Stimulated activated naive CD4-positive, alpha-beta T cell (primary cell): ENCODE measurements around the gene MRGPRF.

Source experiments
- DNase-seq, 6 experiments: peaks; one replicate each; lab custom pipeline; 2025; lab: John Stamatoyannopoulos, UW

MRGPRF gene

DNA sequence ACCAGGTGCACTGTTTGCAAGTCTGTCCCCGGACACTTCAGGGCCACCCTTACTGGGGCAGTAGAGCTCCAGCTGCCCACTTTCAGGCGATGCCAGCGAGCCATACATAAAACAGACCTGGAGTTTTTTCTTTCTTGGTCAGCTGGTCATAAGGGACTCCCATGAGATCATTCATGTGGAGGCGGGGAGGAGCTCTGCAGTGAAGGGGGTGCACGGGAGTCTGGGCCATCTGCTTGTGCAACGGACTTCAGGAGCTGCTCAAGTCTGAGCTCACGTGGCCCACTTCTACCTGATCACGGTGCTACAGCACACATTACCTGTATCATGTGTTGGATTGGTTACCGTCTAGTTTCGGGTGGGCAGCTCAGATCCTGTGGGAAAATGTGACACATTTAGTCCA, 9.2 kb upstream of the MRGPRF start:
- no peak for DNase-seq

DNA sequence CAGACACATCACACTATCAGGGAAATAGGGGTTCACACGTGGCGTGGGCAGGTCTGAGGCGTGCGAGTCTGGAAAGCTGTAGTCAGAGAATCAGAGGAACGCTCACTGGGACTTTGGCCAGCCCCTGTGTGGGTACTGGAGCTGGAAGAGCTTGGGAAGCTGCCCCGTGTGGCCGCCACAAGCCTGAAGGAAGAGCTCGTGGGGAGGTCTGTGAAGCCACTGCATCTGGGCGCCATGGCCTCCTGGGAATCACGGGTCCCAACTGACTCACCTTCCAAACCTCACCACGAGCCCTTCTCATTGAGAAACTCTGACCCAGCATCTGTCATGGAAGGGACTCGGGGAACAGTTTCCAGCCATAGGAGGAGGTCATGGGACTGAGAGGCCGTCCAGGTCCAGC, 5.9 kb upstream of the MRGPRF start:
- DNase-seq = no peak

DNA sequence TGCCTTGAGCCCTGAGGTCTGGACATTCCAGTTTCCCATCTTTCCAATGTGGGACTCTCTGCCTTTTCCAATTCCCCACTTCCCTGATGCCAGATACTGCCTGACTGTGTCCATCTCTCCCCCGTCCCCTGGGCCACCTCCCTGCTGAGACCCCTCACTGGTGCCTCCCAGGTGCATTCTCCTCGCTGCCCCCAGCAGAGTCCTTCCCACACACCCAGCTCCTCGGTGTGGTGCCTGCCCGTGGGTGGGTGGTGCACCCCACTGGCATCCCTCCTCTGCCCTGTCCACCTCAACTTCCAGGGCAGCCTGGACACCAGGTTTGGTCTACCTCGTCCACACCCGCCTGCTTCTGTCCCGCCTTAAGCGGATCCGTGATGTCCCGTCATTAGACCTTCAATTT, 4.9 kb upstream of the MRGPRF start:
- no peak for DNase-seq

DNA sequence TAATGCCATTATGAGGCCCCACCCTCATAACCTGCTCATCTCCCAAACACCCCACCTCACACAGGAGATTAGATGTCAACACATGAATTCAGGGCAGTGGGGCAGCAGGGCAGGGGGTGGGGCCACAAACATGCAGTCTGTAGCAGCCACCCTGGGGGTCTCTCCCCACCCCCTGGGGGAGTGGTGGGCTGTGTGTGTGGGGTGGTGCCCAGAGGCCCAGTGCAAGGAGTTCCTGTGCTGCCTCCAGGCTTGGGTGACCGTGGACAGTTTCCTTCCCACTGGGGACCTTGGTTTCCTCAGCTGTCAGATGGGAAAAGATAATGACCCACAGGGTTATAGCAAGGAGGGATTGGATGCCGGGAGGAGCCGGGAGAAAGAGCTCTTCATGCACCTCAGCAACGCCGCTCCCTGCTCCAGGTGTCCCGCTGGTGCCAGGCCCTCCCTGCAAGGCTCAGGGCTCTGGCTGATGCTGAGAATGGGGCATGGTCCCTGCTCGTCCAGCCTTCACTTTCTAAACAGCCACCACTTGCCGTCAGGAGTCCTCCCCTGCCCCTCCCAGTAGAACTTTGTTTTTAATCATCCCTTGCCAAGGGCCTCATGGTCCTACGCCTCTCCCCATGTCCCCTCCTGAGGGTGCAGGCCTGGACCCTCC, 2.0 kb upstream of the MRGPRF start:
- no peak for DNase-seq

DNA sequence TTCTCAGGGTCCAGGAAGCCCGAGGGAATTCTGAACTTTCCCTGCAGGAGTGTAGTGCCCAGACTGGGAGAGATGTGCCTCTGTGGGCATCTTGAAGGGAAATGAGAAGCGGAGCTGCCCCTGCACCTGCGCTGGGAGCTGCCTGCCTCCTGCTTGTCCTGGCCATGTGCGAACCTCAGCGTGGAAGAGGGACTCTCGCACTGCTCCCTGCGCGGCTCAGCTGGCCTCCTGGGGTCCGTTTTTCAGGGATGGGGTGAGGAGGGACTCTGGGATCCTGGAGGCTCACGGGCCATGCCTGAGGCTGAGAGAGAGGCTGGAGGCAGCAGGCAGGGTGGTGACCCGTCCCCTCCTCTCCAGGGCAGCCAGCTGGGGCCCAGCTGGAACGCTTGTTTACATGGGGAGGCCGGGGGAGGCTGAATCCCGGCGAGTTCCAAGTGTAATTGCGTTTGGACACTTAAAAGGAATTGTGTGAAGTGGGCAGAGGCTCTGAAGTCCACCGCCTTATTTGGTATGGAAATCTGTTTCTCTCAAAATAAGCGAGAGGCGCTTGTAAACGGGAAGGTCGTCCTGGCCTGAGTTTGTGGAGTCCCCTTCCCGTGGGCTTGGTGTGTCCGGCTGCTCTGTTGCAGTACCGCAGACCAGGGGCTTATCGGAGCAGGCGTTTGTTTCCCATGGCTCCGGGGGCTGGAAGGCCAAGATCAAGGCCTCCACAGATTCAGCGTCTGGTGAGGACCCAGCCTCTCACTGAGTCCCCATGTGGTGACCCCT, 1.2 kb upstream of the MRGPRF start:
- no peak for DNase-seq

DNA sequence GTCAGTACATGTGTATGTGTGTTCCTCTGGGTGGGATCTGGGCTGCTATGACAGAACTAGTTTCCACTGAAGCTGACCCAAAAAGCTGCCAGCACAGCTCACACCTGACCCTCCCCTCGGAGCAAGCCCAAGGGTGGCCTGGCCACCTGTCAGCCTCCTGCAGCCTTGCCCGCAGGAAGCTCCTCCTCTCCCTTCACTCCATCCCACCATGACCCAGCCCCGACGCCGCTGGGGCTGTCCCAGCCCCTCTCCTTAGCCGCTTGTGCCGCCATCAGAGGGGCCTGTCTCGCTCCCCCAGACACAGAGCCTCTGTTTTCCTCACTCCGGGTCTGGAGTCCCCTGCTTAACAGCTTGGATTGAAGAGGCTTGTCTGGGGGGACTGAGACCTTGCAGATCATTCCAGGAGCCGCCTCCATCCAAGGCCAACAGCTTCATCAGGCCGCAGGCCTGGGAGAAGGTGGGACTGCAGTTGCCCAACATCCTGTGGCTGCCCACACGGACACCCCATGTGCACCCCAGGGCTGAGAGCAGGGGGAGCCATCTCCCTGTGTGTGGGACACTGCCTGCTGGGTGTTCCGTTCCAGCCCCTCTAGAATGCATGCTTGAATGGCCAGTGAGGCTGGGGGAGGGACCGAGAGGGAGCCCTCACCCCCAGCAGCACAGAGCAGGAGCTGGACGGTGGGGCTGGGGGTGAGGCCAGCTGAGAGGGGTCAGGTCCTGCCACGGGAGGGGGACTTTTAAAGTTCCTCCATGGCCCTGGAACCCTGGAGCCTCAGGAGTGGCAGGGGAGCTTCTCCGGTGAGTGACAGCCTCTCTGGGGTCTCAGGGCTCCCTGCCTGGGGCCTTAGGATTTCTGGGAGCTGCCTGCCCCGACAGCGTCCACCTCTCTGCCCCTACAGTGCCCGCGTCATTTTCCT, 696 bp downstream of the MRGPRF start:
- DNase-seq = no peak

DNA sequence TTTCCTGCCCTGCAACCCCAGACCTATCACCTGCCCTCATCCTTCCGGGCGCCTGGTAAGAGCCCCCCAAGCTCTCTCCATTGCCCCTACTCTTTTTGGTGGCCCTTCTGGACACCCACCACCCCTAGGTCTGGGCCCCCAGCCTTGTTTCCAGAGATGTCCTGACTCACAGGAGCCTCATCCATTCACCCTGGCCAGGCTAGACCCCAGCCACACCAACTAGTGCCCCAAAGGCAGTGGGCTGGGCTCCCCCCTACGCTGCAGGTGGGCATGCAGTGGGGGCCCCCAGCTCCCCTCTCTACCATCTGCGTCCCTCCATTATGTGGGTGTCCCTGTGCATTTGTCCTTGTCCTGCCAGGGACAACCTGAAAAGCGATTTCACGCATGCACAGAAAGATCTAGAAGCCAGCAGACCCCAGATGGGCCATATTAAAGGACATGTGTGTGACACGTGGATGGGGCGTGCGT, 1.4 kb downstream of the MRGPRF start:
- no peak for DNase-seq

DNA sequence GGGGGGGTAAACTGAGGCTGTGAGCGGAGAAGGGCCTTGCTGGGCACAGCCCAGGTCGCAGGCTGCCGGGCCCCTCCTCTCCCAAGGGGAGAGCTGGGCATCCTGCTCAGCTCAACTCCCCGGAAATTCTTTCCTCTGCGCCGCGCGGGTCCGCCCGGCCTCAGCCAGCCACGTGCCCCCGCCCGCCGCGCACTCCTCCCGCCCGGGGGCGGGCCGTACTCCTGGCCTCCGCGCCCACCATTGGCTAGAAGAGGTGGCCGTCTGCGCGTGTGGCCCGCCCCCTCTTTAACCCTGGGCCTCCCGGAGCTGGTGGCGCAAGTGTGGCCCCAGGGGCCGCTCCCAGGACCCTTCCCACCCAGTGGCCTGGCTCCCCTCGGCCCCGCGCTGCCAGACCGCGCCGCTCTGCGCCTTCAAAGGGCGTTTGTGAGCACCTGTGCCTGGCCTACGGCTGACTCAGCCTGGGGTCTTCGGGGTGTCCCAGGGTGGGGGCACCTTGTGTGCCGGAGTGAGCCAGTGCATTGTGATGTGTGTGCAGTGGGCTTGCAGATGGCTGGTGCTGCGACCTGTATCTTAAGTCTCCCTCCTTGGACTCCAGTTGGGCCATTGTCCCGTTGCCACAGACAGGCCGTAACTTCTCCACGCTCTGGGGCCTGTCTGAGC, 2.0 kb downstream of the MRGPRF start:
- no peak for DNase-seq

DNA sequence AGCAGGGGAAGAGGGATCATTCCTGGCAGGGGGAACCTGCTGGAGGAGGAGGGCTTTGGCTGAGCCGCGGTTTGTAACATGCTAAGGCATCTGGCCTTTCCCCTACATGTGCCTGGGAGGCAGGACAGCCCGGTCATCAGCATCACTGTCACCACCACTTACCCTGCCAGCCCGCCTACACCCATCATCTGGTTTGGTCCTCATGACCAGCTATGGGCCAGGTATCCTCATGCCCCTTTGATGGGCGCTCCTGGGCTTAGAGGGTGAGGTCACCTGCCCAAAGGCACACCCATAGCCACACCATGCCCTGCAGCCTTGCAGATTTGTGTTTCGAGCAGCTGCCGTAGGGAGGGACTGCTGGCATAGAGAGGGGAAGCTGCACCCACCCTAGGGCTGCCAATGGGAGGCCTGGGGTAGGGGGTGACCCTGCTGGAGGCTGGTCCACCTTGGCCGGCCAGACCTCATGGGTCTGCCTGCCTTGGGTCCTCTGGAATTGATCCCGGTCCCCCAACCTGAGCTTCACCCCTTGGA, 2.6 kb downstream of the MRGPRF start:
- no peak for DNase-seq

DNA sequence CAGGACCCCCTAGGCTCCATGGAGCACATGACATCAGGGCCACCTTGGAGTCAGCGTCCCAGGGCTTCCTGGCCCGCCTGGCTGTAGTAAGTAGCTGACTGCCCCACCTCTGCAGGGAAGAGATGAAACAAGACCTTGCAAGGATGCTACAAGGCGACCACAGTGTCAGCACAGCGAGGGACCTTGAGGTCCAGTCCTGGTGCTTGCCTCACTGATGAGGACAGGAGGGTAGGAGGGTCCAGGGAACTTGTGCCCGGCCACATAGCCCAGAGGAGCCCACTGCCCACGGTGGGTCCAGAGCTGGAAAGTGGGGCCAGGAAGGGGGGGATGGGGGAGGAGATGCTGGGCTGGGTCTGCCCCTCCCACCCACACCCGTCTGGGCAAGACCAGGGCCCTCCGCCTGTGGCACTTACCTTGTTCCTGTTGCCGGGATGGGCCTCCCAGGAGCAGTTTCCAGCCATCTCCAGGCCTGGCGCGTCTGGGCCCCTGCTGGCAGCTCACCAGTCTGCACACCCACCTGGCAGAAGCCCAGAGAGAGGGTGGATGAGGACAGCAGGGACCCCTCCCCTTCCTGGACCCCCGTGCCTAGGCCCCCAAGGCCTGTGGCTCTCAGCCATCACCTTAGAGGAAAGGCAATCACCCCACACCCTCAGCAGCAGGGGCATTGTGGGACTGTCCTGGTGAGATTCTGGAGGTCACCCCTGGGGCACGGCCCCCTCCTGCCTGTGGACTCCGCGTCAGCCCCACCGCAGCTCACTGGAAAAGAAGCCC, 3.4 kb downstream of the MRGPRF start:
- no peak for DNase-seq

DNA sequence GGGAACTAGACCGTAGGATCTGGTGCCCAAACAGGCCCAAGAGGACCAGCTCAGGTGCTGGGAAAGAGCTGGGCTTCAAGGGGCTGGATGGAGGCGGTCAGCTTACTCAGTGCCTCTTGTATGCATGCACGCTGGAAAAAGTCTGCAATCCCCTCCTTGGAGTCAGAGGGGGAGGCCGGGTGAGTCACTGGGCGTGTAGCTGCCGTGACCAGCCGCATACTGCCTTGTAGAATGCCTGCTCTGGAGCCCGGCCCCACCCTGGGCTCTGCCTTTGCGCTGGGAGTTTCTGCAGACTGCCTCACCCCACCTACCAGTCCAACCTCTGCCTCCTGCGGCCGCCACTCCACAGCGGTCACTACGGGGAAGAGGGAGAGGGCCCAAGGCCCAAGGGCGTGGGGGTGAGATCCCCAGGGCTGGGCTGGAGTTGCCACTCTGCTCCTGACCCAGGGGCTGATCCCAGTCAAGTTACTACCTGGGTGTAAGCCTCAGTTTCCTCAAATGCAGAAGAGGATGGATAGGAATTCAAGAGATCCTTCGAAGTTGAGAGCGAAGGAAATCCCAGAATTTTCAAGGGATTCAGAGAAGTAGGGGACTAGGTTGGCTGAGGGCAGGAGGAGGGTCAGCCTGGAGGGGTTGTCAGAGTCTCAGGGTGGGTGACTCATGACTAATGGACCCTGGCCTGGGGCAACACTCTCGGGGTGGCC, 4.2 kb downstream of the MRGPRF start:
- DNase-seq = no peak

DNA sequence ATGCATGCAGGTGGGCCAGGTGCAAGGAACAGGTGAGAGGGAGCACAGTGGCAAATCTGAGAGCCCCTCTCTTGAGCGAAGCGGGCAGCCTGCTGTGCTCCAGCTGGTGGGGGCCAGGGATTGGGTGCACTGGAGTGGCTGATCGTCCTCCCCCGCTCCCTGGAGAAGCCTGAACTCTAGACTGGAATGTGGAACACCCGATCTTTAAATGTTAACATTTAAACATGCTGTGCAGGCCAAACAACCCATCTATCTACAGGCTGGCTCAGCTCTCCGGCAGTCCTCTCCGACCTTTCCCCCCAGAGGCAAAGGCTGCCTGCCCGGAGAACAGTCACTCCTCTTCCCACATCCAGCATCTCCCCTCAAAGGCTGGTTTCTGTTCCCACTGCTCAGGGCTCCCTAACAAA, 5.1 kb downstream of the MRGPRF start:
- DNase-seq = no peak

DNA sequence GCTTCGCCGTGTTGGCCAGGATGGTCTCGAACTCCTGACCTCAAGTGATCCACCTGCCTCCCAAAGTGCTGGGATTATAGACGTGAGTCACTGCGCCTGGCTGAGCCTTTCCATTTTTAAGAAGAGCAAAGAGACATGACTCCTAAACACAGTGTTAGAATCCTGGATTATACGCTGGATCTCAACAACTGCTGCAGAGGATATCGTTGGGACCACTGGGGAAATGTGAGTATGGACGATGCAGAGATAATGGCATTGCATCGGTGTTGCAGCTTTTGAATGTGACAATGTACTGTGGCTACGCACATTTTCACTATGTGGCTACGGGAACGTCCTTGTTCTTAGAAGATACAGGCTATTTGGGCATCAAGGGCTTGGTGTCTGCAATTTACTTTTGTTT, 6.2 kb downstream of the MRGPRF start:
- no peak for DNase-seq

DNA sequence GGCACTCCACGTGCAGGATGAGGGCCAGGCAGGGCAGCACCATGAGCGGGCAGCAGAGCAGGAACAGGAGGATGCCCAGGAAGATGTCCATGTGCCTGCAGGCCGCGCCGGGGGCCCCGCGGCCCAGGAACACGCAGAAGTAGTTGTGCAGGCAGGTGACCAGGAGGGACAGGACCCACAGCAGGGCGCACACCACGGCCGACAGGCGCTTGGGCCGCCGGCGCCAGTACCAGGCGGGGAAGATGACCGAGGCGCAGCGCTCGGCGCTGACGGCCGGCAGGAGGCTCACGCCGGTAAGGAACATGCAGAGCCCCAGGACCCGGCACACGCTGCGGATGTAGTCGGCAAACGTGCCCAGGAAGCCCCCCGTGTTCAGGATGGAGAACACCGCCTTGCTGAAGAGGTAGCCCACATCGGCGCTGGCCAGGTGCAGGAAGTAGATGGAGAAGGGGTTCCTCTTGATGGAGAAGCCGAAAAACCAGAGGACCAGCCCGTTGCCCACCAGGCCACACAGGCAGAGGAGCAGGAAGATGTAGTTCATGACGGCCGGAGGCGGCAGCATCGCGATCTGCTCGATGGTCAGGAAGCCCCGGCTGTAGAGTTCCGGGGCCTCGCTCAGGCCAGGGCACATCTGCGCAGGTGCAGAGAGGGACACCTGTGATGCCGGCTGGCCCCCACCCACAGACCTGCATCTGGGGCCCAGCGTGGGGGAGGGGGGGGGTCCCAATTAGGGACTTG, 7.2 kb downstream of the MRGPRF start:
- DNase-seq = no peak

DNA sequence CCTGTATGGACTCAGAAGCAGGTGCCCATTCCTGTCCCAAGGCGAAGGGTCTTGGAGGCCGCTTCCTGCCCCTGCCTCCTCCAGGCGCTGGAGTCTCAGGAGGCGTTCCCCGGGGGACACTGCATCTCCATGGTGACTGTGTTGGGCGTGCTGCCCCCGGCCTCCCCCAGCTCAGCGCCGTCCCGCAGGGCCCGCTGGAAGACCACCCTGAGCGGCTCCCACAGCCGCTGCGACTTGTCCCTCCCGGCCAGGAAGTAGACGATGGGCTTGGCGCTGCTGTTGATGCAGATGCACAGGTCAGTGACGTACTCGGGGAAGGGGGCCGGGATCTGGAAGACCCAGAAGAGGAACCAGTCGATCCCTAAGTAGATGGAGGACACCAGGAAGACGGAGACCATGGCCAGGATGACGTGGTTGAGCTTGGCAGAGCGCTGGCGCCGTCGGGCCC, 7.8 kb downstream of the MRGPRF start:
- no peak for DNase-seq

DNA sequence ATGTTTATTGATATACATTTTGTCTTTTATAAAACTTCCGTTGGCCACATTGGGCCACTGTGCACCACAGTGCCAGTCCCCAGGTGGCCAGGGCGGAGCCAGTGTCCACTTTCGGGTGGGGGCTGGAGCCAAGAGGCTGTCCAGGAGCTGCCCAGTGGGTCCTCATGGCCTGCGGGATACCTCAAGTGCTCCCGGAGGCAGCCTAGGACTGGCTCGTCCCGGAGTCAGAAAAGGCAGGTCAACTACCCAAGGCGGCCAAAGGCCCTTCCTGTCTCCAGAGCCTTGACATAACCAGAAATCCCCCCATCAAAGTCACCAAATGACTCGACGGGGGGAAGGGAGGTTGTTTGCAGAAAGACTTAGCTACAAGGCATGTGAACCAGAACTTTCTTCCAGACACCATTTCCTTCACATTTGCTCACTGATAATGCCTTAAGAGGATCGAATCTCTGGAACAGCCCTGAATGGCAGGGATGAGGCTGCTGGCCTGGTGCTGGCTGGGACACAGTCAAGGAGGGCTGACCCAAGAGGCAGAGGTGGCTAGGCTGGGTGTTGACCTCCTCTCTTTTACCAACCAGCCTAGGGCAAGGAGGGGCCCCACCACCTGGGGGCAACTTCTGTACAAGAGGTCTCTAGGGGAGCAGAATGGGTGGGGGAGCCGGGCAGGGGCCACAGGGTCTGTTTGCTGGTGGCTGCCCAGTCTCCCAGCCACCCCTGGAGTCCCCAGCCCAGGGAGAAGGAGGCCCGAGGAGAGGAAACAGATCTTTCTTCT, 8.4 kb downstream of the MRGPRF start:
- DNase-seq = no peak

DNA sequence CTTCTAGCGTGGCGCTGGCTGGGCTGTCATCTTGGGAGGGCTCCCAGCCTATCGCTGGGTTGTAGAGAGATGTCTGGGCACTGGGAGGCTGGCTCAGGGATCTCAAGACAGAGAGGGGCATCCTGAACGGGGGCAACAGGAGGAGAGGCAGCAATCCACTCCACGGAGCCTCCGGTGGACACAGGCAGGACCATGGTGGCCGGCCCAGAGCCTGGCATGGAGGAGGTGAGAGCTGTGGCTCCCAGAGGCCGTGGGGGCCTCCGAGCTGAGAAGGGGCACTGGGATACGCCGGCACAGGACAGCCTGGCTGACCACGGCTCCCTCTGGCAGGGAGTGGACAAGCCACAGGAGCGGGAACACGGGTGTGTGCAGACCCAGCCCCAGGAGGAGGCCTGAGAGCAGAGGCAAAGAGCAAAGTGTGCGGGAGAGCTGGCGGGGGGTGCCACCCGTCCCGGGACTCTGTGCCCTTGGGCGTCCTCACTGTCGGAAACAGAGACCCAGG, 9.1 kb downstream of the MRGPRF start:
- DNase-seq = no peak

DNA sequence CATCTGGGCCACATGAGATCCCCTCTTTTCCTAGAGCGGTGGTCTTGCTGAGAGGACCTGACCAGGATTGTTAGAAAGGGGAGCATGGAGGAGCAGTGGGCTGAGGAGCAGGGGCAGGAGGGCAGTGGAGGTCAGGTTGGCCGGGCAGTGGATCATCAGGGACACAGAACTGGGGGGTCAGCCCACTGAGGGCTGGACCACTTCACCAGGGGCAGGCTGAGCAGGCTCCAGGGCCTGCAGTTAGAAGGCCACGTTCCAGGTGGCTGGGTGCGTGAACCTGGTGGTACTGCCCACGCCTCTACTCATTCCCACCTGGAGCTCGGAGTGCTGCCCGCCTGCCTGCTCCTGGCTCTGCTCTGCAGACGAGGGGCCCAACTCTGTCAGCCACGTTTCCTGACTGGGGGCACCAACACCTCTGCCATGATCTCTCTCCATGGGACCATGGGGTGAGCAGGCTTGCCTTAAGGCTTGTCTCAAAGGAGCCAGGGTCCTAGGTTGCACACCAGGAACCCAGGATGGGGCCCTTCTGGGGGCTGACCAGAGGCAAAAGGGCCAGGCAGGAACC, 9.7 kb downstream of the MRGPRF start:
- no peak for DNase-seq
